CD1c-positive myeloid dendritic cell (primary cell): ENCODE results near the gene TMEM170A.
"Not testable (repeated sequence)": the region's sequence is repeated elsewhere in the genome, so short reads cannot be mapped to it uniquely, and the experiment has no call there.

ENCODE experiments used
- DNase-seq: peaks from one replicate; pipeline ENCODE4 v3.0.0-alpha.2; 2016; ENCODE audit errors: extremely low spot score

The TMEM170A gene

DNA sequence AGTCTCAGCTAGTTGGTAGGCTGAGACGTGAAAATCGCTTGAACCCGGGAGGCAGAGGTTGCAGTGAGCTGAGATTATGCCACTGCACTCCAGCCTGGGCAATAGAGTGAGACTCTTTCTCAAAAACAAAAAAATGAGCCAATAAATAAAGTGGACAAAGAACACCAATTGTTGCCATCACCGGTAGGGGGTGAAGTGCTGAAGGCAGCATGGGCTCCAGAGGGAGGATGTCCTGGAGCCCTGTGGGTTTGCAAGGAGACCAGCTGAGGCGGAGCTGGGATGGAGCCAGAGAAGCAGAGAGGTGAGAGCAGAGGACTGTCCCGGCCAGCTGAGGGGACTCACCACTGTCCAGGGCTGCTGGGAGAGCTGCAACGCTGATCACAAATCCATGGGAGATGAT, 17.0 kb upstream of the TMEM170A start:
- DNase-seq: no peak

GRCh38 chr16:75479421-75479990, 15.0 kb upstream of the TMEM170A start:
- no peak for DNase-seq

GRCh38 chr16:75478480-75479345, 14.2 kb upstream of the TMEM170A start:
- no peak for DNase-seq

DNA sequence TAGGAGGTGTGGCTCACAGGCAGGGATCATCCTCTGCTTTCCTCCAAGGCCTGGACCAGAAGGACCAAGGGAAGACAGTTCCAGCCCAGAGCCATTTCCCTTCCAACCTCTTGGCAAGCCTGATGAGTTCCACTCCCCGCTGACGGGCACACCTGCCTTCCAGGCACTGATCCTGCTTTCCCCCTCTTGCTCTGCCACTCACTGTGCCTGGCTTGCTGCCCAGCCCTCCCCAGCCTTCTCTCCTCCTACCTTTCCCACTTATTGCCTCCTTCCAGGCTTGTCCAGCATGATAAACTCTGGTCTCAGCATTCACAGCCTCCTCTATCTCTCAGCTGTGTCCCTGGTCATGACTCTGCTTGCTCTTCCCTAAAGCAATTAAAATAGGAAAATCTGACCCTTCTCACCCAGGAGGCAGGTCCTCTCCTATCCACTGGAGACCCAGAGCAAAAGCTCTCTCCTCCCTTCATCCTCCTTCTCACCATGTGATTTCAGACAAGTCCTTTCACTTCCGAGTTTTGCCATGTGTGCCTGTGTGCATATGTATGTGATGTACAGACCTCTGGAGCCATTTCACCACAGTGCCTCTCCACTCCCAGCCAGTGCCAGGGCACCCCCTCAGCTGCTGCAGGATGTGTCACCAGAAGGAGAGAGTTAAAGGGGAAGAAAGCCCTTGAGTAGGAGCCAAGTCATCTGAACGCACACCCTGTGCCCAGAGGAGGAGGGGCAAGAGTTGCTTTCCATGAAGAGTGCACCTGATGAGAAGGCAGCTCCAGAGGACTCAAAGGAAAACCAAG, 13.4 kb upstream of the TMEM170A start:
- DNase-seq: peak; percentile 61

DNA sequence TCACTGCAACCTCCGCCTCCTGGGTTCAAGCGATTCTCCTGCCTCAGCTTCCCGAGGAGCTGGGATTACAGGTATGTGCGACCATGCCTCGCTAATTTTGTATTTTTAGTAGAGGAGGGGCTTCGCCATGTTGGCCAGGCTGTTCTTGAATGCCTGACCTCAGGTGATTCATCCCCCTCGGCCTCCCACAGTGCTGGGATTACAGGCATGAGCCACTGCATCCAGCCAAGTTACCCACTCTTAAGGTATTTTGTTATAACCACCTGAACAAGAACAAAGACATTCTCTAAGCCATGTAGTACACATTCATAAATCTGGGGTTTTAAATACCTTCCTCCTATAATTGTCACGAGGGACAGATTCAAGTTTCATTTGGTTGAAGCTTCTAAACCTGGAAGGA, 12.3 kb upstream of the TMEM170A start:
- no peak for DNase-seq

DNA sequence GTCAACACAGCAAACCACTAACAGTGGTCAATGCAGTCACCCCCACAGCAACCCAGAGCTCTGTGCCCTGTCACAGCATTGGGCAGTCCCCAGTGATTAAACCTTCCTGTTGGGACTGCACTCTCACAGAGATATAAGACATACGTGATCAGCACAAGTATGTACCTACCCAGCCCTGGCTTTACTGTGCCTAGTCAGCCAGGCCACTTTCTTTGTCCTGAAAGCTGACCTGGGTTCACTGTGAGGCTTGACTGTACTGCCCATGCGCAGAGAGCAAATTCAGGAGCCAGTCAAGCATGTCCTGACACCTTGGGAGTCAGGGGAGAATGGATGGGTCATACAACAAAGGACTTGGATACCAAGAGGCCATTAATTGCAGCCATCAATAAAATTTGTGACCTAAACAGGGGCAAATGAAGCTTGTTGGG, 10.9 kb upstream of the TMEM170A start:
- DNase-seq: no peak

DNA sequence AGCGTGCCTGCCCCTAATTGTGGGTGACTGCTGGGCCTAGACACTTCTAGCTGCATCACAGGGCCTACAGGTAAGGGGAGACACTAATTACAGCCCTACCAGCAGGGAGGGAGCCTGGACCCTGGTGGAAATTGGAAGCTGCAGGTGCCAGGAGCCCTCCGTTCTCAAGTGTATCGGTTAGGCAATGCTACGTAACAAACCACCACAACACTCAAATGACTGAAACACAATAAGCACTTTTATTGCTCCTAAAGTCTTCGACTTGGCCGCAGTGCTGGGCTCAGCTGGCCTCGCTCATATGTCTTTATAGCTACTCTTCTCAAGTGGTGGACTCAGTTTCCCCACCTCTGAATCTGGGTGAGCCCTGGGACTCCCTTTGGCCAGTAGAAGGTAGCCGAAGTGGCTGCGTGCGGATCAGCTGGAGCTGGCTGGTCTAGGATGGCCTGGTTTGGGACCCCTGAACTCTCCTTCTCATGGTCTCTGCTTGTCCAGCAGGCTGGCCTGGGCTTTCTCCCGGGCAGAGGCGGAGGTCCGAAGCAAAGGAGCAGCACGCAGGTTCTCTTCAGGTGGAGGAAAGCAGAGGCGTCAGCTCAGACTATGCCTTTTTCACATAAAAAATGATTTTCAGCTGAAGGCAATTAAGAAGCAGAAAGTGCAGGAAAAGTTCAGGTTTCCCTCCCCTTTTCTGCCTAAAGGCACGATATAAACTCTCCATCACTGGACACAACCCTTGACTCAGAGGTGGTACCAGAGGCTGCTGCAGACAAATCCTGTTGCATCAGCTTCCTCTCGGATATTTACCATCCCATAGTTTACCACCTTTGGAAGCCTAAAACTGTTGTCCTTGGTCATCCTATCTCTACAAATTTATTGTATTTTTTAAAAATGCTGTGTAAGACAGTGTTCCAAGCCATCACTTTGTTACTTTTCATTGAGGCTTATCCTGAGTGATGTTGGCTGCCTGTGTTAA, 8.7 kb upstream of the TMEM170A start:
- DNase-seq: no peak

GRCh38 chr16:75471723-75472633, 7.5 kb upstream of the TMEM170A start:
- peak; percentile 65 for DNase-seq

GRCh38 chr16:75466760-75467159, 2.3 kb upstream of the TMEM170A start:
- DNase-seq: no peak

- DNase-seq: peak; percentile 8
Observed at GRCh38 chr16:75463389-75464121, 934 bp downstream of the TMEM170A start.

DNA sequence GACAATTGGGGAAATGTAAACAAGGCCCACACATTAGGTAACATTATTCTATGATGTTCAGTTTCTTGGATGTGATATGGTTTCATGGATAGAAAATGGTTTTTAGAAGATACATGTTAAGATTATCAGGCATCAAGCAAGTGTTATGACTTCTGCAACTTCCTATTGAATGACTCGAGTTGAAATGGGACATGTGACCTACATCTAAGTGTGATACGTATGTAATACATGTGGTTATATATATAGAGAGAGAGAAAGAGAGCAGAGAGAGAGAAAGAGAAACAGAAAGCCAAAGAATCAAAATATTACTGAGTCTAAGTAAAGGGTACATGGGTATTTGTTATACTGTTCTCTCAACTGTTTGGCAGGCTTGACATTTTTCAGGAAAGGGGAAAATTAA, 1.7 kb downstream of the TMEM170A start:
- peak; percentile 33 for DNase-seq

- no peak for DNase-seq
Observed at GRCh38 chr16:75461575-75461974, 2.9 kb downstream of the TMEM170A start.

DNA sequence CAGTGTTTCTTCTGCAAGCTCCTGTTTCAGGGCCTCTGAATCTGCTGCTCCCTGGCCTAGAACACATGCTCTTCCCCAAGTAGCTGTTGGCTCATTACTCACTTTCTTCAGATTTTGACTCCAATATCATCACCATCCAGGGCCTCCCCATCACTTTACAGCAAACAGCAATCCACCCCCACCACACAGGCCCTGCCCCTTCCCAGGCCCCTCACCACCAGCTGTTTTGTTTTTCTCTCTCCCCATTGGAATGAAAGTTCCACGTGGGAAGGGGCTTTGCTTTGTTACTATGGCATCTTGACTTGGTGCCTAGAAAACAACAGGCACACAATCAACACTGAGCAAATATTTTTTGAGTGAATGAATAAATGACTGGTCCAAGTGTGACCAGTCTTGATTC, 4.0 kb downstream of the TMEM170A start:
- no peak for DNase-seq

DNA sequence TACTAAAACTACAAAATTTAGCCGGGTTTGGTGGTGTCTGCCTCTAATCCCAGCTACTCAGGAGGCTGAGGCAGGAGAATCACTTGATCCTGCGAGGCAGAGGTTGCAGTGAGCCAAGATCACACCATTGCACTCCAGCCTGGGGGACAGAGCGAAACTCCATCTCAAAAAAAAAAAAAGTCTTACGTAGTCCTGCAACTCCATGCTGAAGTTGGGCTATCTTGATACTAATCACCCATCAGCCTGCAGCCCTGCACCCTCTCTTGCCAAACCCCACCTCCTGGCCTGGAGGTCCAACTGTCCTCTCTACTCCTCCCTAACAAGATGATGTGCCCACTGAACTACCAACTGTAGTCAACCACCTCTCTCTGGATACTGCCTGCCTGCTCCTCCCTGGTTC, 4.8 kb downstream of the TMEM170A start:
- no peak for DNase-seq

- DNase-seq: no peak
Observed at GRCh38 chr16:75458439-75458838, 6.0 kb downstream of the TMEM170A start.

DNA sequence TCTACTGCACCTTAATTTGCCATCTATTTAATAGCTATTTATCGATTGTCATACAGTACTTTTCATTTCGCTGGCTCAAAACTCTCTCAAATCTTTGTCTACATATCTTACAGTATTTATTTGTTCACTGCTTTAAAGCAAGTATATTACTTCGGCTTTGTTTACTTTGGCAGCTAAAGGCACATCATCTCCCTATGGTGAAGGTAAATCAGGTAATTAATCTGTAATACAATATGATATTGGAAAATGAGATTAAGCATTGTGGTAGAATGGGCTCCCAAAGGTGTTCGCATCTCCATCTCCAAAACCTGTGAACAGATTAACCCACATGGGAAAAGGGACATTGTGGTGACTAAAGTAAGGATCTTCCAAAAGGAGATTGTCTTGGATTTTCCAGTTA, 6.5 kb downstream of the TMEM170A start:
- no peak for DNase-seq

DNA sequence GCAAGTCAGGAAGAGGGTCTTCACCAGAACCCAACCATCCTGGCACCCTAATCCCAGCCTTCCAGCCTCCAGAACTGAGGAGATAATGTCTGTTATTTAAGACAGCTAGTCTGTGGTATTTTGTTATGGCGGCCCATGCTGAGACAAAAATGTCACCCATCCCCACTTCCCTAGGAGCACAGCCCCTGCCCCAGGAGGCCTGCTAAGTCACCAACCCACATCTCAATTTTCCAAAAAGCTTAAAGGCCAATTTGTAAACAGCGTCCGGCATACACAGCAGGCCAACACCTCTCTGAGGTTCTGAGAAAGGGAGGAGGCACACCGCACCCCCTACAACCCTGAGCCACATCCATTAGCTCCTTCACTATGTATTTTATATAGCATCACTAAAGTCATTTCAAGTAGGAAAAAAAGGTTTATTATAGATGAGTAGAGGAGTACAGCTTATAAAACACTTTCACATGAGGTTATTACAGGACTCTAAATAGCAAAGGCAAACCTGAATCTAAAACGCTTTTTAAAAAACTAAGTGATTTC, 6.9 kb downstream of the TMEM170A start:
- no peak for DNase-seq

GRCh38 chr16:75456971-75457370, 7.5 kb downstream of the TMEM170A start:
- DNase-seq: no peak

GRCh38 chr16:75456486-75456885, 8.0 kb downstream of the TMEM170A start:
- not testable (repeated sequence) for DNase-seq
